Mucosa of gallbladder (tissue), 1 donor: ENCODE measurements around the gene FREM2. TPM values are rescaled to one million over a fixed set of nuclear protein-coding genes. Genes with fewer than 3 reads are reported as not detected.
A peak's percentile ranks its signal among the peaks of the same experiment; 100 is the strongest.

ENCODE experiments used
- DNase-seq: peaks from one replicate; pipeline ENCODE4 v3.0.0-alpha.2; 2020; ENCODE audit warnings: low spot score
- total RNA-seq: library from RNA; stranded (reverse); gene quantifications from one replicate; pipeline ENCODE4 v1.2.1, GENCODE V29; 2021
- donor health status: DM: no; HTN: no; CAD: no.

FREM2 gene
- total RNA-seq, 1 donor from 2014 or later, result 16.0 TPM

GRCh38 chr13:38758277-38758676, 71.4 kb downstream of the FREM2 start:
- no peak for DNase-seq

GRCh38 chr13:38759390-38759789, 72.5 kb downstream of the FREM2 start:
- DNase-seq, result no peak

GRCh38 chr13:38763446-38764381, 76.8 kb downstream of the FREM2 start:
- no peak for DNase-seq

- DNase-seq, result no peak
These were observed 79.9 kb downstream of the FREM2 start for GRCh38 chr13:38766799-38767198.

GRCh38 chr13:38767506-38768265, 80.8 kb downstream of the FREM2 start:
- DNase-seq, result no peak

GRCh38 chr13:38769526-38769925, 82.6 kb downstream of the FREM2 start:
- DNase-seq, result no peak

- DNase-seq, result no peak
These were observed 88.2 kb downstream of the FREM2 start for GRCh38 chr13:38775085-38775484.

- DNase-seq, result no peak
These were observed 90.7 kb downstream of the FREM2 start for GRCh38 chr13:38777347-38778119.

GRCh38 chr13:38781539-38781938, 94.7 kb downstream of the FREM2 start:
- DNase-seq, result no peak

GRCh38 chr13:38784036-38784880, 97.4 kb downstream of the FREM2 start:
- DNase-seq, result peak; percentile 38

GRCh38 chr13:38785042-38785441, 98.2 kb downstream of the FREM2 start:
- DNase-seq, result no peak

- no peak for DNase-seq
These were observed 98.6 kb downstream of the FREM2 start for GRCh38 chr13:38785490-38785889.

- no peak for DNase-seq
These were observed 100.7 kb downstream of the FREM2 start for GRCh38 chr13:38787550-38787949.

GRCh38 chr13:38796890-38797289, 110.0 kb downstream of the FREM2 start:
- DNase-seq, result no peak

- DNase-seq, result no peak
These were observed 116.7 kb downstream of the FREM2 start for GRCh38 chr13:38803531-38803930.

- DNase-seq, result no peak
These were observed 117.2 kb downstream of the FREM2 start for GRCh38 chr13:38804061-38804460.

GRCh38 chr13:38804536-38804935, 117.7 kb downstream of the FREM2 start:
- no peak for DNase-seq

- DNase-seq, result no peak
These were observed 127.5 kb downstream of the FREM2 start for GRCh38 chr13:38814331-38814730.

GRCh38 chr13:38819053-38819452, 132.2 kb downstream of the FREM2 start:
- DNase-seq, result no peak

GRCh38 chr13:38819596-38819995, 132.7 kb downstream of the FREM2 start:
- DNase-seq, result no peak
